HG03439 (cell line): Measurements from ENCODE around the gene IFNAR1.
"Not testable (repeated sequence)": the region's sequence is repeated elsewhere in the genome, so short reads cannot be mapped to it uniquely, and the experiment has no call there.

ENCODE experiments used
- ATAC-seq: cut with Tn5 transposase; IDR thresholded peaks from one replicate; pipeline ENCODE4 v1.9.1; 2021; ENCODE audit warnings: mild to moderate bottlenecking, moderate library complexity; ENCODE audit not compliant: unreplicated experiment

Gene IFNAR1

GRCh38 chr21:33339918-33340317 is 15.1 kb downstream of the IFNAR1 start:
- no peak for ATAC-seq

GRCh38 chr21:33345751-33346238 is 21.0 kb downstream of the IFNAR1 start:
- ATAC-seq: no peak

GRCh38 chr21:33348706-33349105 is 23.9 kb downstream of the IFNAR1 start:
- ATAC-seq: no peak

- no peak for ATAC-seq
Measured at GRCh38 chr21:33350676-33351075, 25.9 kb downstream of the IFNAR1 start.

GRCh38 chr21:33355355-33355754 is 30.6 kb downstream of the IFNAR1 start:
- ATAC-seq: no peak

- ATAC-seq: no peak
Measured at GRCh38 chr21:33355996-33356395, 31.2 kb downstream of the IFNAR1 start.

- no peak for ATAC-seq
Measured at GRCh38 chr21:33357177-33357576, 32.4 kb downstream of the IFNAR1 start.

GRCh38 chr21:33359446-33359845 is 34.7 kb downstream of the IFNAR1 start:
- no peak for ATAC-seq

GRCh38 chr21:33360281-33360680 is 35.5 kb downstream of the IFNAR1 start:
- no peak for ATAC-seq

GRCh38 chr21:33360881-33361602 is 36.3 kb downstream of the IFNAR1 start:
- ATAC-seq: peak; percentile 80

- peak; percentile 31 for ATAC-seq
Measured at GRCh38 chr21:33362044-33362555, 37.3 kb downstream of the IFNAR1 start.

- ATAC-seq: not testable (repeated sequence)
Measured at GRCh38 chr21:33363911-33364609, 39.3 kb downstream of the IFNAR1 start.

GRCh38 chr21:33364830-33365229 is 40.1 kb downstream of the IFNAR1 start:
- ATAC-seq: no peak

GRCh38 chr21:33367309-33367973 is 42.7 kb downstream of the IFNAR1 start:
- no peak for ATAC-seq

- no peak for ATAC-seq
Measured at GRCh38 chr21:33368124-33368523, 43.4 kb downstream of the IFNAR1 start.

GRCh38 chr21:33368576-33368975 is 43.8 kb downstream of the IFNAR1 start:
- ATAC-seq: no peak

- no peak for ATAC-seq
Measured at GRCh38 chr21:33369586-33369985, 44.8 kb downstream of the IFNAR1 start.

GRCh38 chr21:33370305-33370704 is 45.5 kb downstream of the IFNAR1 start:
- no peak for ATAC-seq

- no peak for ATAC-seq
Measured at GRCh38 chr21:33371366-33371765, 46.6 kb downstream of the IFNAR1 start.

GRCh38 chr21:33372582-33372981 is 47.8 kb downstream of the IFNAR1 start:
- ATAC-seq: no peak

GRCh38 chr21:33373451-33373850 is 48.7 kb downstream of the IFNAR1 start:
- ATAC-seq: no peak

GRCh38 chr21:33374080-33374449 is 49.3 kb downstream of the IFNAR1 start:
- no peak for ATAC-seq
